OCI-LY7 (cell line): ENCODE data around the gene ACOXL.

Experiments used
- CTCF ChIP-seq: fragments of 200-600 bp; sonication (generic); conservative IDR thresholded peaks from 2 replicates; pipeline ENCODE4 v1.5.1; 2014; ENCODE audit warnings: mild to moderate bottlenecking, antibody characterized with exemption, low read length, moderate library complexity, mixed read lengths
- EZH2phosphoT487 ChIP-seq: fragments of 200-600 bp; sonication (generic); IDR thresholded peaks from 2 replicates; pipeline ENCODE4 v1.6.1; 2018; ENCODE audit warnings: low read depth, borderline replicate concordance, mild to moderate bottlenecking, mixed run types, antibody characterized with exemption, low read length, moderate library complexity, mixed read lengths

- TF ChIP-seq EZH2phosphoT487 (no peak), CTCF (no peak)
Measured at GRCh38 chr2:110772383-110772755, 40.0 kb downstream of the ACOXL start.
